HT1080 (cell line): ENCODE data around the gene PDE9A. TPM values are rescaled to one million over a fixed set of nuclear protein-coding genes. Genes with fewer than 3 reads are reported as not detected.

ENCODE experiments used
- DNase-seq: peaks from one replicate; pipeline ENCODE4 v3.0.0-alpha.2; 2015; ENCODE audit warnings: low read depth
- total RNA-seq: library from RNA; depleted of rRNA; stranded (reverse); fragments of >200 nt; shearing (Covaris generic); gene quantifications from 2 replicates; pipeline ENCODE4 v1.2.3, GENCODE V29; 2014

Gene PDE9A
- total RNA-seq, 1 experiment from 2014 or later, result 0.02 TPM

DNA sequence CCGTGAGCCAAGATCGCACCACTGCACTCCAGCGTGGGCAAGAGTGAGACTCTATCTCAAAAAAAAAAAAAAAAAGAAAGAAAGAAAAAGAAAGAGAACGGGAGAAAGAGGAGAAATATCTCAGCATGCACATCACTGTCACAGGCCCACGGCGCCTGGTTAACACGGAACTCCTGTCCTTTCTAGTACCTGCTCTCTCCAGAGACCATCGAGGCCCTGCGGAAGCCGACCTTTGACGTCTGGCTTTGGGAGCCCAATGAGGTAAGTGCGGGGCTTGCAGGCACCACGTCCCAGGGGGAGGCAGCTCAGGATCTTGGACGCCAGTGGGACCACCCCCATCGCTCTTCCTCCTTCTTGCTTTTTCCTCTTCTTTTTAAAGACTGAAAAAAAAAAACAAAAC, 100.4 kb downstream of the PDE9A start:
- DNase-seq, result no peak

DNA sequence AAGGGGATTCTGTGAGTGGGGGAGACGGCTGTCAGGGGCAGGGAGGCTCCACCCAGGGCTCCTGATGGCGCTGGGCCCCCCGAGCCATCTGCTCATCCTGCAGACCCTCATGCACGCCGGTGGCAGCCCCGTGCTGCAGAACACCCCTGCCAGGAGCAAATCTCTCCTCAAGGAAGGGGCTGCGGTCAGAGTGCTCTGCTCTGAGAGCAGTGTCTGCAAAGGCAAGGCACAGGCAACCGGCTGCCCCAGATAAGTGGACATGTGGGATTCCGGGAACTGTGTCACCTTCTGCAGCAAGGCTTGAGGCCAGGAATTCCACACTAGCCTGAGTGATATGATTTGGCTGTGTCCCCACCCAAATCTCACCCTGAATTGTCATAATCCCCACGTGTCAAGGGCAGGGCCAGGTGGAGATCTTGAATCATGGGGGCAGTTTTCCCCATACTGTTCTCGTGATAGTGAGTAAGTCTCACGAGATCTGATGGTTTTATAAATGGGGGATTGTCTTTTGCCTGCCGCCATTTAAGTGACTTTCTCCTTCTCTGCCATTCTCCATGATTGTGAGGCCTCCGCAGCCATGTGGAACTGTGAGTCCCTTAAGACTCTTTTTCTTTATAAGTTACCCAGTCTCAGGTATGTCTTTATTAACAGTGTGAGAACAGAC, 101.0 kb downstream of the PDE9A start:
- no peak for DNase-seq

GRCh38 chr21:42755031-42755665, 101.7 kb downstream of the PDE9A start:
- no peak for DNase-seq

- no peak for DNase-seq
These were observed 102.6 kb downstream of the PDE9A start for GRCh38 chr21:42755766-42756579.

GRCh38 chr21:42756580-42757250, 103.3 kb downstream of the PDE9A start:
- no peak for DNase-seq

DNA sequence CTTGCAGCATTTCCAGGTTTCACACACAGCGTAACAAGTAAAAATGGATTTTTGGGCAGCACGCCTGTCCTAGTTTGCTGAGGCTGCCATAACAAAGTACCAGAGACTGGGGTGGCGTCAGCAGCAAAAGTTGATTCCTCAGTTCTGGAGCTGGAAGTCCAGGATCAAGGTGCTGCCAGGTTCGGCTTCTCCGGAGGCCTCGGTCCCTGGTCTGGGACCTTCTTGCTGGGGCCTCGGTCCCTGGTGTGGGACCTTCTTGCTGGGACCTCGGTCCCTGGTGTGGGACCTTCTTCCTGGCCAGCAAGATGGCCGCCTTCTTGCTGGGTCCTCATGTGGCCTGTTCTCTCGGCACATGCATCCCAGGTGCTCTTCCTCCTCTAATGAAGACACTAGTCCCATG, 104.0 kb downstream of the PDE9A start:
- DNase-seq, result no peak

DNA sequence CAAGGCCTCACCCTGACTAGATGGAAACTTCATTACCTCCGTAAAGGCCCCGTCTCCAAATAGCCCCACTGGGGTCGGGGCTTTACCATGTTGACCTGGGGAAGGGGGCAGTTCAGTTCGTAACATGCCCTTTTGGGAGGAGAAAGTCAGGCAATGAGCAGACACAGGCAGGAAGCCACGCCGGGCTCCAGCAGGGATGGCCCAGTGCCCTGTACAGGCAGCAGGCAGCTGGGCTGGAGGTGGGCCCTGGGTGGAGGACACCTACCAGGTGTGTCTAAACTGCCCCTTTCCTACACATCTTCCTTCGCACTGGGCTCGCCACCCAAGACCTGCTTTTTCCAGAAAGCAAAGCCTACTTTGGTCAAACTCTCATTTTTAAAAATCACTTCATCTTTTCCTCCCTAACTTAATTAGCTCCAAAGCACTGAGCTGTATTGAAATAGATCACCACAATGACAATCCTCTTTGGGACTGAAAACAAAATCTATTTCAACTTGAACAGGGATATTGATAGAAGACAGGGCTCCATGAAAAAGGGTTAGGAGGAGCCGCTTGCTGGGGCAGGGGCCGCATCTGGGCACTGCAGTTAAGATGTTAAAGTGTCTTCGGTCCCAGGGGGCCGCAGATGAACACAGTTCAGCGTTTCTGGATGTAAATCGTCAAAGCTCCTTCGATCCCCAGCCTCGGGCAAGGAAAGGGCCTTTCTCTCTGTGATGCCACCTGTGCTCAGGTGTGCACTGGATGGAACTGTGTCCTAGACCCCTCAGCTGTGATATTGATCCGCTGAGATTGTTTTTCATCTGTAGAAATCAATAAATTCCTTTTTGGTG, 104.6 kb downstream of the PDE9A start:
- no peak for DNase-seq

DNA sequence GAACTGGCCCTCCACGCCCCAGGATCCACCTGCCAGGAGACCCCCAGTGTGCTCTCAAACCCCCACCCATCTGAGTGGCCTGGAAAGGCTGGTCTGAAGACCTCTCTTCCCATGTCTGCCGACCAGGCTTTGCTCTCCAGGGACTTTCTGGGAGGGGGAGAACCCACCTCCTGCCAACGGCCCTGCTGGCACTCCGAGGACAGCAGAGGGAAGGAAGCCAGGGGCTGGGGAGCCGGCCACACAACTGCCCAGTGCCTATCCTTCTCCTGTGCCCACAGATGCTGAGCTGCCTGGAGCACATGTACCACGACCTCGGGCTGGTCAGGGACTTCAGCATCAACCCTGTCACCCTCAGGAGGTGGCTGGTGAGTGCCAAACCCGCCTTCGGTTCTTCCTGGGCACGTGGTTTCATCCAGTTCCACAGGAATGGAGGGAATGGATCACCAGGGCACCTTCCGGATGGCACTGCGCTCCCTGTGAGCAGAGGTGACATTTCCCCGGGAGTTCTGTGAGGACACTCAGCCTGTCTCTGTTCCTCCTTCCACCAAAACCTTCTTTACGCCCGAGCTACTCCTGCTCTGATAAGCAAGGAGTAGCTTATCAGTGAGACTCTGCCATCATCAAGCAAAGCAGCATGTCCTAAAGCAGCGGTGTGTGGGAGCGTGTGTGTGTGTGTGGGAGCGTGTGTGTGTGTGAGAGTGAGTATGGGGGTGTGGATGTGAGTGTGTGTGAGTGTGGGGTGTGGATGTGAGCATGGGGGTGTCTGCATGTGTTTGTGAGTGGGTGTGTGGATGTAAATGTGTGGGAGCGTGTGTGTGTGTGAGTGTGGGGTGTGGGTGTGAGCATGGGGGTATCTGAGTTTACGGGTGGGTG, 105.5 kb downstream of the PDE9A start:
- no peak for DNase-seq

DNA sequence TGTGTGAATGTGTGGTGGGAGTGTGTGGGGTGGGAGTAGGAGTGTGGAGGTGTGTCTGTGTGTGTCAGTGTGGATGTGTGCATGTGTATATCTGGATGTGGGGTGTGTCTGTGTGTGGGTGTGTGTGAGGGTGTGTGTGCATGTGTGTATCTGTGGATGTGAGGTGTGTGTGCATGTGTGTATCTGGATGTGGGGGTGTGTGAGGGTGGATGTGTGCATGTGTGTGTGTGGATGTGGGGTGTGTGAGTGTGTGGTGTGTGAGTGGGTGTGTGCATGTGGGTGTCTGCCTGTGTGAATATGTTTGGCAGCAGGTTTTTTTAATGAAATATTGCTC, 106.1 kb downstream of the PDE9A start:
- DNase-seq, result no peak

- DNase-seq, result no peak
These were observed 107.0 kb downstream of the PDE9A start for GRCh38 chr21:42760361-42760950.

DNA sequence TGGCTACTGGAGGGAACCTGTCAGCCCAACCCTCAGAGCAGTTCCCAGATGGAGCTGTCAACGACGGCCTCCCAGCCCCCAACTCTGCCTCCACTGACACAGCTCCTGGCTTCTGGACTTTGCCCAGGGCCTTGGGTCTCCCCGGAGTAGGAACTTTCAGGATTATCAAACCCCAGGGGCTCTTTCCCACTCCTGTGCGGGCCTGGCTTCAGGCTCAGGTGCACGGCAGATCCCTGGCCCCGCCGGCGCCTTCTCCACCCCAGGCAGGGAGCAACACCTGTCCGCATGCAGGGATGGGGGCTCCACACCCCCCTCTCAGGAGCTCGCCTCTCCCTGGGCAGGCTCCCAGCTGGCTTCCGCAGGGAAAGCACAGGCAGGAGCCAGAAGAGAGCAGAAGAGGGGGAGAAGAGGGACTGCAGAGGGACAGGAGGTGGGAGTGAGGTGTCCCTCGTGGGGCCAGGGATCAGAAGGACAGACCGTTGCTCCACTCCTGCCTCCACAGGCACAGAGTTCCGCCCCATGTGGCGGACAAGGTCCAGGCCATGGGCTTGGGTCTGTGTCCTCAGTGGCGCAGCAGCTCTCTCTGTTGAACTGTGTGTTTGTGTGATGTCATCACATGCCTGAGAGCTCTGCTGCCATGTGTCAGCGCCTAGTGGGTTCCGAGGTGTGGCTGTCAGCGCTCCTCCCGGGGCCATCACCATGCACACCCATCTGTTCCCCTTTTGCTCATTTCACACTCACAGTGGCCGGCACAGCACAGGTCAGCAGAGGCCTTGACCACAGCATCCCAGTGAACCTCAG, 107.7 kb downstream of the PDE9A start:
- no peak for DNase-seq

DNA sequence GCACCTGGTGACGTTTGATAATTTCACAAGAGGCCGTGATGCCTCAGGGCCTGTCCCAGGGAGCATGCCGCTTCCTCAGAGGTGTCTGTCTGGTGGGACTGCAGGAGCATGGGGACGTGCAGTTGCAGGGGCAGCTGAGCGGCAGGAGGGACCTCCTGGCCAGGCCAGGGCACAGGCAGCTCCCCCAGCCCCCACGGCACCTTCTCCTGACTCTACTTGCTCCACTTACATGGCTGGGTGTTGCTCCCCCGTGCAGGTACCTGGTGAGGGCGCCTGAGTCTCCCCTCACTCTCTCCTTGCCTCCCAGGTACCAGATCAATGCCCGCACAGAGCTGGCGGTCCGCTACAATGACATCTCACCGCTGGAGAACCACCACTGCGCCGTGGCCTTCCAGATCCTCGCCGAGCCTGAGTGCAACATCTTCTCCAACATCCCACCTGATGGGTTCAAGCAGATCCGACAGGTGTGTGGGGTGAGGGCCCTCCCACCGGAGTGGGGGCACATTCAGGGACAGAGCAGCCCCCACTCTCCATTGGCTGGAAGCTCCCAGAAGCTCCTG, 108.4 kb downstream of the PDE9A start:
- DNase-seq, result no peak

DNA sequence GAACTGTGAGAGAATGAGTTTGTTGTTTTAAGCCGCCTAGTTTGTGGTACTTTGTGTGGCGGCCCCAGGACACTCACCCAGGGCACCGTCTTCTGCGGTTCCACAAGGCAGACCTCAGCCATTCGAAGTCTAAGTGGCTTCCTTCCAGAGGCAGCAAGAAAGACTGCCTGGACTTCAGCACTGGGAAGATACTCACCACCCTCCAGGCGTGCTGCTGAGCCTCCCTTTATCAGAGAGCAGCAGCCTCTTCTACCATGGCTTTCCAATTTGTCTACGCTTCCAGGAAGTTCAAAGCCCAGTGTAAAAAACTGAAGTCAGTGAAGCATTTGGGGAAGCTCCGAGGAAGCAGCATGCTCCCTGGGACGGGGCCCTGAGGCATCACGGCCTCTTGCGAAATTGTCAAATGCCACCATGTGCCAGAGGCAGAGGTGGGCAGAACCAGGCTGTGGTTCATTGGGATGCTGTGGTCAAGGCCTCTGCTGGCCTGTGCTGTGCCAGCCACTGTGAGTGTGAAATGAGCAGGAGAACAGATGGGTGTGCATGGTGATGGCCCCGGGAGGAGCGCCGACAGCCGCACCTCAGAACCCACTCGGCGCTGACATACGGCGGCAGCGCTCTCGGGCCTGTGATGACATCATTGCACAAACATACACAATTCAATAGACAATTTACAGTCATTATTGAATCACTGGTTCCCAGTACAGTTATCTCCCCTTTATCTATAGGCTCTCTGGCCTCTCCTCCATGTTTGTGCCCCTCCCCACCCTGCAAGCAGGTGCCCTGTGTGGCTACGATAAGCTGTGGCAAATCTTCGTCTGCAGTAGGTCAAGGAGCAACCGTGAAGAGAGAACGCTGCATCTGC, 110.4 kb downstream of the PDE9A start:
- DNase-seq, result no peak

- no peak for DNase-seq
These were observed 111.0 kb downstream of the PDE9A start for GRCh38 chr21:42764443-42764760.

- DNase-seq, result no peak
These were observed 111.5 kb downstream of the PDE9A start for GRCh38 chr21:42764883-42765282.

DNA sequence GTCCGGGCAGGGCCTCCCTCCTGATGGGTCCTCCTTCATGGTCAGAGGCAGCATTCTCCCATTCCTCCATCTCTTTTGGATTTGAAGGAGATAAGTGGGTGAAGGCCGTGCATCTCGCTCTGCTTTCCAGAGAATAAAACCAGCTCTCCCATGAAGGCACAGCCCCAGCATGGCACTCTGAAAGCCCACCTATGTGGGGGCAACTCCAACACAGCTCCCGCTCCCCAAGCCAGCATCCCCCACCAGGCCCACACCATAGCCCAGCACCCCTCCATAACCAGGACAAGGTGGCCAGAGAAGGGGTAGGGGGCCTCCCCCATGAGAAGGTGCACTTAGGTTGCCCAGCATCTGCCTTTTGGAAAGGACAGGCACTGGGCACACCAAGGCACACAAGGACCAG, 112.2 kb downstream of the PDE9A start:
- no peak for DNase-seq

DNA sequence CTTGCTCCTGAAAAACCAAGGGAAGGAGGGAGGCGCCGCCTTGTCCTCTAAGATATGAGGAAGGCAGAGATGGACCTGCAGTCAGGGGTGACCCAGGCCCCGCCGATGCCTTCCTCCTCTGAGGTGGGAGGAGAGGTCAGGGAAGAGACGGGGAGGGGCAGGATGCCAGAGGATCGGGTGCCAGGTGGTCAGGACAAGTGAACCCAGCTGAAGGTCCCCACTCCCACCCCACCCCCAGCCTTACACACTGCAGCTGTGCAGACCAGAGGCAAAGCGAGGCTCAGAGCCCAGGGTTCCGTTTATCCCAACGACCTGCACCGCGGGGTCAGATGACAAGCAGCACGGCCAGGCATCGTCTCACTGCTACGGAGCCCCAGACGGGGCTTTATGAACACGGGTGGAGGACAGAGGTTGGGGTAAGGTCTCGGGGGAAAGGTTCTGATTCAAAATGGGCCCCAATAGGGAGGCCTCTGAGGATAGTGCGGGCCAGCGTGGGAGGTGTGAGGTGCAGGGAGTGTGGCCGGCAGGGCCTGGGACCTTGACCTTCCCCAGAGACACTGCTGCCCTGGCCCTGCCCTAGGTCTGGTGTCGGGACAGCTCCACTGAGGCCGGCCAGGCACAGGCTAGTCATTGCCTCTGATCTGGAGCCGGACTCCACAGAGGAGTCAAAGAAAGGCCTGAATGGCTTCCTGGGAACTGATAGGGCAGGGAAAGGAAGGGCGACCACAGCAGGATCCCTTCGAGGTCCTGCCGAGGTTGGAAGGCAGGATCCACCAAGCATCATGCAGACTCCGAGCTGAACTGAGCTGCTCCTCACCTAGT, 113.5 kb downstream of the PDE9A start:
- no peak for DNase-seq
